Measurements from ENCODE around the gene NQO2.

DNA sequence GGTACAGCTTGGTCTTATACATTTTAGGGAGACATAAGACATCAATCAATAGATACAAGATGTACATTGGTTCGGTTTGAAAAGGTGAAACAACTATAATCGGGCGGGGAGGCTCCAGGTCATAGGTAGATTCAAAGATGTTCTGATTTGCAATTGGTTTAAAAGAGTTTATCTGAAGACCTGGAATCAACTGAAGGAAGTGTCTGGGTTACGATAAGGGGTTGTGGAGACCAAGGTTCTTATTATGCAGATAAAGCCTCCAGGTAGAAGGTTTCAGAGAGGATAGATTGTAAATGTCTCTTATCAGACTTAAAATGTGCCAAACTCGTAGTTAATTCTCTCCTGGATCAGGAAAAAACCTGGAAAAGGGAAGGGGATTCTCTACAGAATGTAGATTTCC is 22.4 kb upstream of the NQO2 start:
- TF ChIP-seq, protein P1, sequence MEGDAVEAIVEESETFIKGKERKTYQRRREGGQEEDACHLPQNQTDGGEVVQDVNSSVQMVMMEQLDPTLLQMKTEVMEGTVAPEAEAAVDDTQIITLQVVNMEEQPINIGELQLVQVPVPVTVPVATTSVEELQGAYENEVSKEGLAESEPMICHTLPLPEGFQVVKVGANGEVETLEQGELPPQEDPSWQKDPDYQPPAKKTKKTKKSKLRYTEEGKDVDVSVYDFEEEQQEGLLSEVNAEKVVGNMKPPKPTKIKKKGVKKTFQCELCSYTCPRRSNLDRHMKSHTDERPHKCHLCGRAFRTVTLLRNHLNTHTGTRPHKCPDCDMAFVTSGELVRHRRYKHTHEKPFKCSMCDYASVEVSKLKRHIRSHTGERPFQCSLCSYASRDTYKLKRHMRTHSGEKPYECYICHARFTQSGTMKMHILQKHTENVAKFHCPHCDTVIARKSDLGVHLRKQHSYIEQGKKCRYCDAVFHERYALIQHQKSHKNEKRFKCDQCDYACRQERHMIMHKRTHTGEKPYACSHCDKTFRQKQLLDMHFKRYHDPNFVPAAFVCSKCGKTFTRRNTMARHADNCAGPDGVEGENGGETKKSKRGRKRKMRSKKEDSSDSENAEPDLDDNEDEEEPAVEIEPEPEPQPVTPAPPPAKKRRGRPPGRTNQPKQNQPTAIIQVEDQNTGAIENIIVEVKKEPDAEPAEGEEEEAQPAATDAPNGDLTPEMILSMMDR (conservative IDR thresholded peaks at IDR 0.05 in 1 of 2, IDR thresholded peaks at IDR 0.05 in 1 of 2; ENCODE audit: low read depth in 1 of 2, low read length in 2 of 2): no peak
- TF ChIP-seq EZH2 (IDR thresholded peaks at IDR 0.05; ENCODE audit: low read length, missing control alignments): no peak

Data from fibroblast of lung (primary cell).